Measurements from ENCODE around the gene PLEKHA4. TPM values are rescaled to one million over a fixed set of nuclear protein-coding genes. Genes with fewer than 3 reads are reported as not detected.
"Not testable (repeated sequence)": the region's sequence is repeated elsewhere in the genome, so short reads cannot be mapped to it uniquely, and the experiment has no call there.

PLEKHA4 gene
- polyA plus RNA-seq, 1 donor (not counting 4 experiments of a cell fraction or from before 2014, with no cell fraction given), result 1.8 TPM

- H3K4me3 ChIP-seq (ENCODE audit: control insufficient read depth in 2 of 3, extremely low read depth in 1 of 3, insufficient read depth in 2 of 3, low read depth in 1 of 3, low read length in 3 of 3), result no peak overlapping the region
- no peak for DNase-seq (ENCODE audit: low read depth, low spot score)
- H3K9me1 ChIP-seq (ENCODE audit: control insufficient read depth, extremely low read depth, insufficient read depth, low read length), result no peaks in the 10 kb centered on the region
- H3K36me3 ChIP-seq (ENCODE audit: control insufficient read depth in 2 of 2, extremely low read depth in 1 of 2, insufficient read depth in 2 of 2, low read length in 2 of 2), result no peaks in the 10 kb centered on the region
- no peak overlapping the region for H2AFZ ChIP-seq (ENCODE audit: control insufficient read depth, low read length)
- FAIRE-seq, result no peak
- H4K20me1 ChIP-seq (ENCODE audit: control insufficient read depth, extremely low read depth, insufficient read depth, low read length), result no peaks in the 10 kb centered on the region
- no peaks in the 10 kb centered on the region for H3K4me1 ChIP-seq (ENCODE audit: control insufficient read depth, extremely low read depth, insufficient read depth, low read length)
- no peak overlapping the region for H3K4me2 ChIP-seq (ENCODE audit: control insufficient read depth, extremely low read depth, insufficient read depth, low read depth, low read length)
- no peak overlapping the region for H3K9ac ChIP-seq (ENCODE audit: control insufficient read depth, extremely low read depth, insufficient read depth, low read length)
- dilution Hi-C loops (cut with MboI; ENCODE audit: extremely low pct_ligation_motif_present, low sequenced_read_pairs), result no loop called here
- TF ChIP-seq EZH2 (IDR thresholded peaks at IDR 0.05; ENCODE audit: low read length), result no peak
- TF ChIP-seq, protein P1, sequence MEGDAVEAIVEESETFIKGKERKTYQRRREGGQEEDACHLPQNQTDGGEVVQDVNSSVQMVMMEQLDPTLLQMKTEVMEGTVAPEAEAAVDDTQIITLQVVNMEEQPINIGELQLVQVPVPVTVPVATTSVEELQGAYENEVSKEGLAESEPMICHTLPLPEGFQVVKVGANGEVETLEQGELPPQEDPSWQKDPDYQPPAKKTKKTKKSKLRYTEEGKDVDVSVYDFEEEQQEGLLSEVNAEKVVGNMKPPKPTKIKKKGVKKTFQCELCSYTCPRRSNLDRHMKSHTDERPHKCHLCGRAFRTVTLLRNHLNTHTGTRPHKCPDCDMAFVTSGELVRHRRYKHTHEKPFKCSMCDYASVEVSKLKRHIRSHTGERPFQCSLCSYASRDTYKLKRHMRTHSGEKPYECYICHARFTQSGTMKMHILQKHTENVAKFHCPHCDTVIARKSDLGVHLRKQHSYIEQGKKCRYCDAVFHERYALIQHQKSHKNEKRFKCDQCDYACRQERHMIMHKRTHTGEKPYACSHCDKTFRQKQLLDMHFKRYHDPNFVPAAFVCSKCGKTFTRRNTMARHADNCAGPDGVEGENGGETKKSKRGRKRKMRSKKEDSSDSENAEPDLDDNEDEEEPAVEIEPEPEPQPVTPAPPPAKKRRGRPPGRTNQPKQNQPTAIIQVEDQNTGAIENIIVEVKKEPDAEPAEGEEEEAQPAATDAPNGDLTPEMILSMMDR (optimal IDR thresholded peaks at IDR 0.05 in 1 of 3, IDR thresholded peaks at IDR 0.05 in 1 of 3, conservative IDR thresholded peaks at IDR 0.05 in 1 of 3; ENCODE audit: extremely low read depth in 1 of 3, insufficient read depth in 2 of 3, low read length in 3 of 3), result no peak
- peaks cover under 1% of the 10 kb centered on the region for H3K79me2 ChIP-seq (ENCODE audit: control insufficient read depth, insufficient read depth, low read length)
- H3K27ac ChIP-seq (ENCODE audit: control insufficient read depth, insufficient read depth, low read length), result no peak overlapping the region
- peaks cover 7% of the 10 kb centered on the region for H3K27me3 ChIP-seq (ENCODE audit: control insufficient read depth, extremely low read depth, insufficient read depth, low read length)
- no peaks in the 10 kb centered on the region for H3K9me3 ChIP-seq (ENCODE audit: control insufficient read depth, low read depth, low read length)
These were observed 26.8 kb upstream of the PLEKHA4 start for GRCh38 chr19:48895226-48895625.

GRCh38 chr19:48890551-48890950 is 22.1 kb upstream of the PLEKHA4 start:
- FAIRE-seq (no peak), DNase-seq (ENCODE audit: low read depth, low spot score) (no peak)
- dilution Hi-C loops (cut with MboI; ENCODE audit: extremely low pct_ligation_motif_present, low sequenced_read_pairs), result no loop called here
- Histone ChIP-seq H3K27ac (ENCODE audit: control insufficient read depth, insufficient read depth, low read length) (no peak overlapping the region), H4K20me1 (ENCODE audit: control insufficient read depth, extremely low read depth, insufficient read depth, low read length) (no peaks in the 10 kb centered on the region), H3K9me3 (ENCODE audit: control insufficient read depth, low read depth, low read length) (no peaks in the 10 kb centered on the region), H3K79me2 (ENCODE audit: control insufficient read depth, insufficient read depth, low read length) (no peaks in the 10 kb centered on the region), H3K27me3 (ENCODE audit: control insufficient read depth, extremely low read depth, insufficient read depth, low read length) (peaks cover 7% of the 10 kb centered on the region), H2AFZ (ENCODE audit: control insufficient read depth, low read length) (no peak overlapping the region), H3K9ac (ENCODE audit: control insufficient read depth, extremely low read depth, insufficient read depth, low read length) (no peak overlapping the region), H3K9me1 (ENCODE audit: control insufficient read depth, extremely low read depth, insufficient read depth, low read length) (no peaks in the 10 kb centered on the region), H3K4me3 (ENCODE audit: control insufficient read depth in 2 of 3, extremely low read depth in 1 of 3, insufficient read depth in 2 of 3, low read depth in 1 of 3, low read length in 3 of 3) (no peak overlapping the region), H3K36me3 (ENCODE audit: control insufficient read depth in 2 of 2, extremely low read depth in 1 of 2, insufficient read depth in 2 of 2, low read length in 2 of 2) (no peaks in the 10 kb centered on the region), H3K4me1 (ENCODE audit: control insufficient read depth, extremely low read depth, insufficient read depth, low read length) (no peaks in the 10 kb centered on the region), H3K4me2 (ENCODE audit: control insufficient read depth, extremely low read depth, insufficient read depth, low read depth, low read length) (no peak overlapping the region)
- TF ChIP-seq, protein P1 (optimal IDR thresholded peaks at IDR 0.05 in 1 of 3, IDR thresholded peaks at IDR 0.05 in 1 of 3, conservative IDR thresholded peaks at IDR 0.05 in 1 of 3; ENCODE audit: extremely low read depth in 1 of 3, insufficient read depth in 2 of 3, low read length in 3 of 3), result no peak
- TF ChIP-seq EZH2 (IDR thresholded peaks at IDR 0.05; ENCODE audit: low read length), result no peak

GRCh38 chr19:48889496-48889895 is 21.1 kb upstream of the PLEKHA4 start:
- H3K27me3 ChIP-seq (ENCODE audit: control insufficient read depth, extremely low read depth, insufficient read depth, low read length); H3K9me3 ChIP-seq (ENCODE audit: control insufficient read depth, low read depth, low read length); H4K20me1 ChIP-seq (ENCODE audit: control insufficient read depth, extremely low read depth, insufficient read depth, low read length); H3K27ac ChIP-seq (ENCODE audit: control insufficient read depth, insufficient read depth, low read length); H3K9me1 ChIP-seq (ENCODE audit: control insufficient read depth, extremely low read depth, insufficient read depth, low read length); H3K4me1 ChIP-seq (ENCODE audit: control insufficient read depth, extremely low read depth, insufficient read depth, low read length); FAIRE-seq; H3K4me2 ChIP-seq (ENCODE audit: control insufficient read depth, extremely low read depth, insufficient read depth, low read depth, low read length); H3K4me3 ChIP-seq (ENCODE audit: control insufficient read depth in 2 of 3, extremely low read depth in 1 of 3, insufficient read depth in 2 of 3, low read depth in 1 of 3, low read length in 3 of 3); dilution Hi-C loops (cut with MboI; ENCODE audit: extremely low pct_ligation_motif_present, low sequenced_read_pairs); H3K79me2 ChIP-seq (ENCODE audit: control insufficient read depth, insufficient read depth, low read length); H3K36me3 ChIP-seq (ENCODE audit: control insufficient read depth in 2 of 2, extremely low read depth in 1 of 2, insufficient read depth in 2 of 2, low read length in 2 of 2); H2AFZ ChIP-seq (ENCODE audit: control insufficient read depth, low read length); DNase-seq (ENCODE audit: low read depth, low spot score); H3K9ac ChIP-seq (ENCODE audit: control insufficient read depth, extremely low read depth, insufficient read depth, low read length): not testable (repeated sequence)
